ENCODE data around the gene LIG1.

DNA sequence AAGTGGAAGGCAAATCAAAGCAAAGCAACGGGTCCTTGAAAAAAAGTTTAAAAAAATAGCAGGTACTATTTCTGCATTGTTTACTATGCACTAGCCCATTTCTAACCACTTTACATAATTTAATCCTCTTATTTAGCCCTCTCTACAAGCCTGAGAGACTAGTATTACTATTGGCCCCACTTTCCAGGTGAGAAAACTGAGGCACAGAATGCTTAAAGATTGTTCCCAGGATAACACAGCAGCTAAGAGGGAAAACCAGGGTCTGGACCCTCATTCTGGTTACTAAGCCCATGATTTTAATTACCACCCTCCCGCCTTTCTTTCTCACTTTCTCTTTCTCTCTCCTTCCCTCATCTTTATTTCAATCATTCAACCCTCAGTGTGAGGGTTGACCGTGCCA lies 6.1 kb upstream of the LIG1 start:
- TF ChIP-seq CTCF (IDR thresholded peaks at IDR 0.05 in 4 of 5, conservative IDR thresholded peaks at IDR 0.05 in 1 of 5) (no peak), POLR2A (IDR thresholded peaks at IDR 0.05) (no peak)
